Ramos (cell line): Measurements from ENCODE around the gene GJA10.
"Not testable (repeated sequence)": the region's sequence is repeated elsewhere in the genome, so short reads cannot be mapped to it uniquely, and the experiment has no call there.

Experiments
- in situ Hi-C: fragments of 300-500 bp; cut with MboI; formaldehyde crosslinking; loops from one replicate; pipeline ENCODE4 v1.14.3; 2022; ENCODE audit warnings: low sequenced_read_pairs; ENCODE audit not compliant: unreplicated experiment

The GJA10 gene

DNA sequence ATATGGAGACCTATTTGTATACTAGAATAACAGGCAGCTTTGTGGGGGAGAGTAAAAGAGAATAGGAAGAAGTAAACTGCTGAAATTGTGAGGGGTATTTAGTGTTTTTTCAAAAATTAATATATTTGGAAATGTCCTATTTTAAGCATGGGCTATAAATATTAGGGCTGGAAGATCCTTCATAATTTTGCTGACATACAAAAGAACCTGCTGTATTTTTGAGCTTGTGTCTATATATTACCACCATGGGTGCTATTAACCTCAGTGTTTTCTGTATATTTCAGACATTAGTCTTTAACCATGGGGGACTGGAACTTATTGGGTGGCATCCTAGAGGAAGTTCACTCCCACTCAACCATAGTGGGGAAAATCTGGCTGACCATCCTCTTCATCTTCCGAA lies at the start of gene GJA10:
Gene GJA10, plus strand, starts transcription at position 301 of the 400 bp plus-strand sequence. Its CDS starts 0 bp downstream, at position 301.
- in situ Hi-C loops, result loop anchor here (25.0 kb wide), 1 partner anchor 593 kb away; no protein-coding TSS in a partner anchor

- in situ Hi-C loops, result not testable (repeated sequence)
Observed at GRCh38 chr6:89847513-89847912, 46.8 kb upstream of the GJA10 start.

GRCh38 chr6:89853068-89853467 lies 41.2 kb upstream of the GJA10 start:
- in situ Hi-C loops, result no loop called here

- in situ Hi-C loops, result no loop called here
Observed at GRCh38 chr6:89858041-89858440, 36.2 kb upstream of the GJA10 start.

GRCh38 chr6:89859744-89860143 lies 34.5 kb upstream of the GJA10 start:
- in situ Hi-C loops, result no loop called here

- in situ Hi-C loops, result no loop called here
Observed at GRCh38 chr6:89862273-89862672, 32.0 kb upstream of the GJA10 start.

- in situ Hi-C loops, result no loop called here
Observed at GRCh38 chr6:89862698-89863097, 31.6 kb upstream of the GJA10 start.

DNA sequence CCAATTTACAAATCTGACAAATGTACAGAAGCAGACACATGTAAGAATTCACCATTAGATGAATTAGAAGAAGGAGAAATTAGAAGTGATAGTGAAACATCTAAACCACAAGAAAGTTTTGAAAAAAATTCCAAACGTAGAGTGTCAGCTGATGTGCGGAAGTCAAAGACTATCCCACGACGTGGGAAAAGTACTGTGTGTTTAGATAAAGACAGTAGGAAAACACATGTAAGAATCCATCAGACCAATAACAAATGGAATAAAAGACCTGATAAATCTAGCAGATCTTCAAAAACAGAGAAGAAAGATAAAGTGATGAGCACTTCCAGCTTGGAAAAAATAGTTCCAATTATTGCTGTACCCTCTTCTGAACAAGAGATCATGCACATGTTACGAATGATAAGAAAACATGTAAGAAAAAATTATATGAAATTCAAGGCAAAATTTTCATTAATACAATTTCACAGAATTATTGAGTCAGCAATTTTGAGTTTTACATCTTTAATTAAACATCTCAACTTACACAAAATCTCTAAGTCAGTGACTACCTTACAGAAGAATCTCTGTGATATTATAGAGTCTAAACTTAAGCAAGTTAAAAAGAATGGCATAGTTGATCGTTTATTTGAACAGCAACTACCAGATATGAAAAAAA lies 28.1 kb upstream of the GJA10 start:
- in situ Hi-C loops, result no loop called here

DNA sequence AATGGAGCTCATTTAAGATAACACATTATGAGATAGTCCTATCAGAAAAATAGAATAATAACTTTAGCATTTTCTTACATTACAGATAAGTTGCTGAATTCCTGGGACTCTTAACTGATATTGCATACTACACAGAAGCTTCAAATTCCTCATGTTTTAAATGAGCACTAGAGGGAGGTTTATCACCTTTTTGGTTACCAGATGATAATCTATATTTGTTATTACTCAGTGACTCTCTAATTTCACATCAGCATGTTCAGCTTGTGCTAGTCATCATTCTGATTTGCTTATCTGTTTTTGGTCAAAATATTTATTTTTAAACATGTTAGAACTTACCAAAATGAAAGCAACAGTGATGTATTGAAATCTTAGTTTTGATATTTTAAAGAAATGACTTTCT lies 20.5 kb upstream of the GJA10 start:
- in situ Hi-C loops, result no loop called here

DNA sequence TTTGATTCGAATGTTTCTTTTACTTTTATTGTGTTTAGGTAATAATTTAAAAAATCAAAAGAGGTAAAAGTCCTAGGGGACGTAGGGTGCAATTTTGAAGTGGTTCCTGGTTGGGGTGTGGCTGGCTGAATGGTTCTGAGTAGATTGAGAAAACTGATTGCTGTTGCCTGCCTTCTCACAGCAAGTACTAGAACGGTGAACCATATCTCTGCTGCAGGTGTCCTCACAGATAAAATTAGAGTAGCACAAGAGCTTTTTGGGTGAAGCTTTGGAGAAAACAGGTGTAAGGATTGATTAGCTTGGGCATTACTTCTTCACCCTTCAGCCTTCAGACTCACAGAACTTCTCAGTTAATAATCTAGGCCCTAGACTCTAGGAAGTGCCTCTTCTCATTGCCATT lies 19.8 kb upstream of the GJA10 start:
- in situ Hi-C loops, result no loop called here

GRCh38 chr6:89886378-89887120 lies 7.7 kb upstream of the GJA10 start:
- in situ Hi-C loops, result loop anchor here (25.0 kb wide), 1 partner anchor 601 kb away; no protein-coding TSS in a partner anchor

DNA sequence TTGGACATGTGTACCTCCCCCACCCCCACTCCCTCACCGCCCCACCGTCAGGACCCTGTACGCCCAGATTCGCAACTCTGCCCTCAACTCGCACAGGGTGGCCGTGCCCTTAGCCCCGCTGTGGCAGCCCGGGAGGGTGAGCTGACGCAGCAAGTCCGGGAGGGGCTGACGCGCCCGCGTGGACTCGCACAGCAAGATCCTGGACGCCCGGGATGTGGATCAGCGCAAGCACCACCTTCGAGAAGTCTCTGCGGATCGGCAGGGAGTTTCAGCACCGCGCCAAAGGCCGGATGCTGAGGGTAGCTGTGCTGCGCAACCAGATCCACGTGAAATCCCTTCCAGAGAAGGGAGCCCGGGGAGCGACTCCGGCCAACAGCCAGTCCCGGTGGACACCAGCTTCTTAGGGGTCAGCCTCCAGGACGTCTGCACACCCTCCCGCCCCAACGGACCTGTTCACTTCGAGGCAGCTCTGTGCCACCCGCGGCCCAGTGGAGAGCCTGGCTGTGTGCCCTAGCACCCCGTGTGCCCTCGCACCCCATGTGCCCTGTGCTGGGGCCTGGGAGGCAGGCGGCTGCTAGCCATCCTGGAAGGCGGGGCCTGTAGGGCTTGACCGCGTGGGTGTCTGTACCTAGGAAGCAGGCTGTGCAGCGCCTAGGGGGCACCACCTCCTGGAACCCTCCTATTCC lies 6.7 kb upstream of the GJA10 start:
- in situ Hi-C loops, result loop anchor here (25.0 kb wide), 1 partner anchor 600 kb away; no protein-coding TSS in a partner anchor

DNA sequence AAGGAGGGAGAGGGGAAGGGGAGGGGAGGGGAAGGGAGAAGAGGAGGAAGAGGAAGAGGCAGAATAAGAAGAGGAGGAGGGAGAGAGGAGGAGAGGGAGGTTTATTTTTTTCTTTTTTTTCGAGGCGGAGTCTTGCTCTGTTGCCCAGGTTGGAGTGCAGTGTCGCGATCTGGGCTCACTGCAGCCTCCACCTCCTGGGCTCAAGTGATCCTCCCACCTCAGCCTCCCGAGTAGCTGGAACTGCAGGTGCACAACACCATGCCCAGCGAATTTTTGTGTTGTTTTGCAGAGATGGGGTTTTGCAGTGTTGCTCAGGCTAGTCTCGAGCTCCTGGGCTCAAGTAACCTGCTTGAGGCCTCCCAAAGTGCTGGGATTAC lies 6.1 kb upstream of the GJA10 start:
- in situ Hi-C loops, result loop anchor here (25.0 kb wide), 1 partner anchor 599 kb away; no protein-coding TSS in a partner anchor

DNA sequence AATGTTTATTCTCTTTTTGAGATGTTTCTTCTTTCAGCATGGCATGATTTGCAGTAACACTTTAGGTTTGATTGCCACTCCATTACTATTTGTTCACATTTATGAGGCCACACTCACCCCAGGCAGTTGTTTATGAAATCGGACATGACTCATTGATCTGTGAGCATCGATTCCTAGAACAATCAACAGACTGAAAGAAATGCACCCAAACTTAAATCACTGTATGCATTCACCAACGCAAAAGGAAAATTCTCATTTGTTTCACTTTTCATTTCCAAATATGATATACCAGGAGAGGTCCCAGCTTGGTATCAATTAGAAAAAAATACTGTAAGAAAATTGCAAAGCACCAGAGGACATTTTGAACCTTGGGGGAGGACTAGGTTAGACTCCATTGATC lies 5.4 kb upstream of the GJA10 start:
- in situ Hi-C loops, result loop anchor here (25.0 kb wide), 1 partner anchor 598 kb away; no protein-coding TSS in a partner anchor

GRCh38 chr6:89890845-89891528 lies 3.3 kb upstream of the GJA10 start:
- in situ Hi-C loops, result loop anchor here (25.0 kb wide), 1 partner anchor 596 kb away; no protein-coding TSS in a partner anchor

GRCh38 chr6:89892577-89892976 lies 1.7 kb upstream of the GJA10 start:
- in situ Hi-C loops, result loop anchor here (25.0 kb wide), 1 partner anchor 595 kb away; no protein-coding TSS in a partner anchor

GRCh38 chr6:89895276-89895874 lies 1.1 kb downstream of the GJA10 start:
- in situ Hi-C loops, result loop anchor here (25.0 kb wide), 1 partner anchor 592 kb away; no protein-coding TSS in a partner anchor

- in situ Hi-C loops, result not testable (repeated sequence)
Observed at GRCh38 chr6:89910001-89910901, 16.0 kb downstream of the GJA10 start.

DNA sequence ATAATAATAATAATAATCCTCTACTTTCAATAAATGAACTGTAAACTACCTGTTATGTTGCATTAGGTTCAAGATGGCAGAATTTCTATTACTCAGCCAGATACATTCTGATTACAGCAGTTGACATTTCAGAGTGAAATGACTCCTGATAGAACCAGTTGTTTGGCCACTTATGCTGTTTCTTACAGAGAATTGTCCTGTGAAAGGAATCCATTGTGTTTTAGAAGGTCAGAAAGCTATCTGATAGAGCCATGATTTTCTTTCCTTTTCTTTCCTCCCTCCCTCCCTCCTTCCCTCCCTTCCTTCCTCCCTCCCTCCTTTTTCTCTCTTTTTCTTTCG lies 16.6 kb downstream of the GJA10 start:
- in situ Hi-C loops, result no loop called here
